GM08714 (cell line): Measurements from ENCODE around the gene HMG20A.

ENCODE experiments used
- H3K4me3 ChIP-seq: fragments of 200-500 bp; sonication (Bioruptor generic); 2 replicates; pipeline ENCODE4 v1.5.1; 2014; ENCODE audit warnings: mild to moderate bottlenecking, low read length, inconsistent platforms
- ZNF274 ChIP-seq: IDR thresholded peaks from 2 replicates; pipeline ENCODE4 v1.6.1; 2012; ENCODE audit warnings: mild to moderate bottlenecking, low read depth, low read length

HMG20A gene

DNA sequence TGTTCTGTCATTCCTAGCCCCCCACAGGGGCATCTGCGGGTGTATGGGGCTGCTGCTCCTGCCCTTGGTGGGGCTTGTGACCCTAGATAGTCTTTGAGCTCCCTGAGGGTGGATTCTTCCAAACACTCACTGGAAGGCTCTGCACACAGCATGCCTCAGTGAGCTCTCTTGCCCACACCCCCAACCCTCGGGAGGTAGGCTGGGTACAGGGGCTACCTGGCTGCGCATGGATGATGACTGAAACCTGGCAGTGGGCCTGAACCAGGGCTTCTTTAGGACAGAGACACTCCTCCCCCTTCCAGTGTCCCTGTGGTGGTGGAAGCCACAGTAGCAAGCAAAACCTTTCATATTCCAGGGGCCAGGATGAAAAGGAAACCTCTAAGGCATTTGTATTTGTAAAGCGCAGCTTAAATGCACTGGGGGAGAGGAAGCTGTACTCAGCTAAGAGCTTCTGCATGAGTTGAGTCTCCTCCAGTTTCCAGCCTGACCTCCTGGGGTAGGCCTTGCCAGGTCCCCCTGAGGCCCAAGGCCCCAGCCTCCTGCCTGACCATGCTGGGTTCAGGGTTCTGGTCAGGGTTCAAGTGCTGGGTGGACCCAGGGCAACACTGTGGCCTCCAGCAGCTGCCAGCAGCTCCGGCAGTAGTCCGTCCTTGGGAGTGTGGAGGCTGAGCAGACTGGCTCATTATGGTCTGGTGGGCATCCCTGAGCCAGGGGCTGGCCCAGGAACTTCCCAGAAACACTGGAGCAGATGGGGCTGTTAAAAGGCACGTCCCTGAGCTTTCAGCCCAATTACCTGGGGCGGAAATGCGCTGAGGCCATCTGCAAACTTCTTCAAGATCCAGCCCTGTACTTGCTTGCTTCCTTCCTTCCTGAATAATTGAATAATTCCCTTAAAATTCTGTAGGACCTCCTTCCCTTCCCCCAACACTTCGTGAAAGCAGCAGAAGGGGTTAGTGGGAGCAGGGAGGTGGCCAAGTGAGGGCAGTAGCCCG is 89.7 kb downstream of the HMG20A start:
- no peak for TF ChIP-seq ZNF274
- no peak overlapping the region for H3K4me3 ChIP-seq

DNA sequence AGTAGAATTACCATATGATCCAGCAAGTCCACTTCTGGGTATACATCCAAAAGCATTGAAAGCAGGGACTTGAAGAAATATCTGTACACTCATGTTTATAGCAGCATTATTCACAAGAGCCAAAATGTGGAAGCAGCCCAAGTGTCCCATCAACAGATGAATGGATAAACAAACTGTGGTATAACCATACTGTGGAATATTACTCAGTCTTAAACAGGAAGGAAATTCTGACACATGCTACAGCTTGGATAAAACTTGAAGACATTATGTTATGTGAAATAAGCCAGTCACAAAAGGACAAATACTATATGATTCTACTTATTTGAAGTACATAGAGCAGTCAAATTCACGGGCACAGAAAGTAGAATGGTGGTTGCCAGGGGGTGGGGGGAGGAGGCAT is 91.2 kb downstream of the HMG20A start:
- no peak for TF ChIP-seq ZNF274
- no peak overlapping the region for H3K4me3 ChIP-seq

GRCh38 chr15:77513226-77513625 is 92.5 kb downstream of the HMG20A start:
- H3K4me3 ChIP-seq, result no peak overlapping the region
- TF ChIP-seq ZNF274, result no peak

GRCh38 chr15:77514641-77515402 is 94.1 kb downstream of the HMG20A start:
- no peak overlapping the region for H3K4me3 ChIP-seq
- no peak for TF ChIP-seq ZNF274

DNA sequence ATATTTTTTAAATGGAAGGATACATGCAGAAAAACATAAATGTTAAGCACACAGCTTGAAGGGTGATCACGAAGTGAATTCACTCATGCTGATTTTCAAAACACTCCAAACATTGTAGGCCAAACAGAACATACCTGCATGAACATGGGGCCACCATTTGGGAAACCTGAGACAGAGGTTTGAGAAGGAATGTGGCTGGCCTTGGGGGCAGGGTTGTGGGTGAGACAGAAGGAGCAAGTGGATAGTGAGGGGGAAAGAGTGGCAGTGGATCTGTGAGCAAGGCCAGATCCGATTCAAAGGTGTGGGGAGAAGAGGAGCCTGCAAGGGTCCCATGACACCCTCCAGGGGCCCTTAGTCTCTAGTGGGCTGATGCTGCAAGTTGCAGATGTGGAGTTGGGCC is 94.9 kb downstream of the HMG20A start:
- no peak overlapping the region for H3K4me3 ChIP-seq
- no peak for TF ChIP-seq ZNF274

DNA sequence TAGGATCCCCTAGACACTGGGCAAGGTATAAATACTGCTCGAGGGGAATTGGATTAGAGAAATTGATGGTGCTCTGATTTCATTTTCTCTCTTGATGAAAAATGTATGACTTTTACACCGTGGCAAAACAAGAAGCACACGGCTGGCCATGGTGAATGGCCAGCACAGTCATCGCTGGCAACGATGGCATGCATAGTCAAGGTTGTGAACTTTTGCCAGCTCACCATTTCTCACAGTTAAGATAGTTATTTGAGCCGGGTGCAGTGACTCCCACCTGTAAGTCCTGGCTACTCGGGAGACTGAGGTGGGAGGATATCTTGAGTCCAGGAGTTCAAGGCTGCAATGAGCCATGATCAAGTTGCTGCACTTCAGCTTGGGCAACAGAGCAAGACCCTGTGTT is 95.4 kb downstream of the HMG20A start:
- no peak for TF ChIP-seq ZNF274
- no peak overlapping the region for H3K4me3 ChIP-seq

DNA sequence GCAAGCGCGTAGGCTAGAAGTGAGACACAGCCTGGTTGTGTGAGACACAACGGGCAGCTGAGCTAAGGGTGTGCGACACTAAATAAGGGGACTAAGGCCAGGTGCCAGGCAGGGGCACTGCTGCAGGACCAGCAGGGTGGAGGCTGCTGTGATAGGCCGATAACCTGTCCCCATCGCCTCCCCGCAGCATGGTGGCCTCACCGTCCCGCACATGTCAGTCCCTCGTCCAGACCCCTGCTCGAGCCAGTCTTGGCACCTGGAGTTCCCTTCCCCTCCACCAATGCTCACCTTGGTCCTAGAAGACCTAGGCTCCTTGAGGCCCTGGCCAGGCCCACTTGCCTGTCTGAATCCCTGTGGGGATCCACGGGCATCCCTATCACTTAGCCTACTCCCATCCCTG is 96.1 kb downstream of the HMG20A start:
- H3K4me3 ChIP-seq, result no peak overlapping the region
- TF ChIP-seq ZNF274, result no peak

- TF ChIP-seq ZNF274, result no peak
- no peak overlapping the region for H3K4me3 ChIP-seq
Measured at GRCh38 chr15:77517579-77517978, 96.9 kb downstream of the HMG20A start.

DNA sequence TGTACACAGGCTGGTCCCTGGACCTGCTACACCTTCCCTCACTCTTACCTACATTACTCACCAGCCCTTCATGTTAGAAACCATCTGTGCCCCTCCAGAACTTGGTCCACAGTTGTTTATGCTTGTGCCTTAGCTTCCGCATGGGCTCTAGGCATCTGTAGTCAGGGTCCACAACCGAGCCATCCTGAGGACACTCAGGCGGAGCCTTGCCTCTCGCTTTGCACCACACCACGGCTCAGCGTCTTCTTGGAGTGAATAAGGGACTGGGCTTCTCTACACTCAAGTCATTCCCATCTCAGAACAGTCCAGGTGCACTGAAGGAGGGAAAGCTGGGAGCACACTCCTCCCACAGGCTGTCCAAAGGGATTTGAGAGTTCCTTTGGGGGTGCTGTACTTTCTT is 97.8 kb downstream of the HMG20A start:
- H3K4me3 ChIP-seq, result no peak overlapping the region
- no peak for TF ChIP-seq ZNF274

DNA sequence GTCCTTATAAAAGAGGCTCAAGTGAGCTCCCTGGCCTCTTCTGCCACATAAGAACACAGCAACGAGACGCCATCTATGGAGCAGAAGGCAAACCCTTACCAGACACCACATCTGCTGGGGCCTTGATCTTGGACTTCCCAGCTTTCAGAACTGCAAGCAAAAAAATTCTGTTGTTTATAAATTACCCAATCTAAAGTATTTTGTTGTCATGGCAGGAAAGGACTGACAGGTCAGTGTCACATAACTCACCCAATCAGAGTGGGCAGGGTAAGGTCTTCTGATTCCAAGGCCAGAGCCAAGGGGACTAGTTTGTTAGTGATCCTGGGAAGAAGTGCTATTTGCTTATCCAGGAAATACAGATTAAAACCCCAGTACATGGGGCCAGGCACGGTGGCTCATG is 98.9 kb downstream of the HMG20A start:
- TF ChIP-seq ZNF274, result no peak

DNA sequence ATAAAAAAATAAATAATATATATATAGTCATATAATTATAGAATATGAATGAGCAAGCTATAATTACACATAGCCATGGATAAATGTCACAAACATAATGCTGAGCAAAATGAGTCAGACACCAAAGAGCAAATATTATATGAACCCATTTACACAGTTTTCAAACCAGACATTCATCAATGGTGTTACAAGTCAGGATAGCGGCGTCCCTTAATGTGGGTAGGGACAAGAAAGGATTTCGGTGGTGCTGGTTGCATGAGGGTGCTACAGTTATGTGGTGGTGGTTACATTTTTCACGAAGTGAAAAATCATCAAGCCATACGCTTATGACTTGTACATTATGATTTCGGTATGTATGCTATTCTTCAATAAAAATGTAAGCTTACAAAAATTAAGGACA is 100.5 kb downstream of the HMG20A start:
- H3K4me3 ChIP-seq, result no peak overlapping the region
- no peak for TF ChIP-seq ZNF274

More for the DNA sequence above, 98.9 kb downstream of the HMG20A start:
- no peak overlapping the region for H3K4me3 ChIP-seq

DNA sequence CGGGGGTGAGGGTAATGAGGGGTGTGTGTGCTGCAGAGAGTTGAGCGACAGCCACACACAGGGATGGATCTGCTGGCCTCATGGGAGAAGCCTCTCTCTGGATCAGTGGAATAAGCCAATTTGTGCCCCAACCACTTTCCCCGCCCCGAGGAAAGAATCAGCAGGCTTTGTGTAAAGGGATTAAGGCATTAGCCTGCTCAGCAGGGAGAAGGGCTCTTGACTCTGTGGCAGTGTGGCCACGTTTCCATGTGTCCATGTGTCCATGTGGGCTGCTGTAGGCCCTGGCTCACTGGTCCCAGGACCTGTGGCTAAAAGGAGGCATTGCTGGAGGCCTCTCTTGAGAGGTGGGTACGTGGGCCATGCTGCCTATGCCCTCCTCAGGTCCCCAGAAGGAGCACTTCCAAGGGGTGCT is 104.7 kb downstream of the HMG20A start:
- TF ChIP-seq ZNF274, result no peak

DNA sequence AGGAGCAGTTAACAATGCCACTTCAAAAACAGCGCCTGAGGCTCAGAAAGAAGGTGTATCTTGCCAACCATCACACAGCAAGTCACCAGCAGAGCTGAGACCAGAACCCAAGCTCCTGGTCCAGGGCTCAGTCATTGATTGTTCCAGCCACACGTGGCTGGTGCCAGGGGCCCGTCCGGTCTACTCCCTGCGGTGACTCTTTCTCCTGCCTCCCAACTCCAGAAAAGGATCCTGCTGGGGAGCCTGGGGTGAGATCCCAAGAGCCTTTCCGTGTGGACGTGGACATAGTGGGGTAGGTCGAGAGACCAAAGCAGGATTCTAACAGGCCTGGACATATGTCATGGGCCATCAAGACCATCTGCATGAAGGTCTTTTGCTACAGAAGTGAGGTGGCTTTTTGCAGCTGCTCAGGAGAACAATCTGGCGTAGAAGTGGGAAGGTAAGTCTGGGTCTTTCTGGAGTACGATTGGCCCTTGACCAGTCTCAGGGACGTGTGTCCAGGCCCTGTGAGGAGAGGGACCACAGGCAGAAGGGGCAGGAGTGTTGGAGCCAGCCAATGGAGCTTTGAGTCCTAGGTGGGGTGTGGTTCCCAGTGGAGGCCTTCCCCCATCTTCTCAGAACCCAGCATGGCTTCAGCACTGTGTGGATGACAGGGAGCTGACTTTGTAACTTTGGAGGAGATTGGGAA is 105.4 kb downstream of the HMG20A start:
- no peak overlapping the region for H3K4me3 ChIP-seq
- no peak for TF ChIP-seq ZNF274

More for the DNA sequence above, 104.7 kb downstream of the HMG20A start:
- no peak overlapping the region for H3K4me3 ChIP-seq

DNA sequence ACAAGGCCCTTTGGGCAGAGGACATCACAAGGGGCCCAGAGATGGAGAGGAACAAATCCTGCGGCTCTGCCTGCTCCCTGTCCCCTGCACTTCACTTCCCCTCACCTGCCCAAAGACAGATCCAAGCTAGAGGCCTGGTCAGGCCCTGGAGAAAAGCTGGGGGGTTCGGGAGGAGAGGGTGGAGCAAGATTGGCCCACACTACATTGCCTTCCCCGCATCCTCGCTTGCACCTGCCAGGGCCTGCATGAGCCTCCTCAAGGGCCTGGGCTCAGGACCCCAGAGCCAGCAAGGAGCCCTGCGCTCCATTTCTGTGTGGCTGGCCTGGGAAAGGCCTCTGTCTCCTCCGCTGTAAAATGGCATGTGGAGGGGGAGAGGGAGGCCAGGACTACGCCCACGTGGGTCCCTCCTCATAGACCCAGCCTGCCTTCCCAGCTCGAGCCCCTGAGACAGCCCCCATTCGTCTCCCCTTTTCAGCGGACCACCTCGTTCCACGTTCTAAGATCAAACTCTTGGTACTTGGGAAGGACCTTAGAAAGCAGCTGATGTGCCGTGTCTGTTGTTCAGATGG is 106.0 kb downstream of the HMG20A start:
- no peak for TF ChIP-seq ZNF274
- no peak overlapping the region for H3K4me3 ChIP-seq
